ENCODE results near the gene CD48.
"Not testable (repeated sequence)": the region's sequence is repeated elsewhere in the genome, so short reads cannot be mapped to it uniquely, and the experiment has no call there.

DNA sequence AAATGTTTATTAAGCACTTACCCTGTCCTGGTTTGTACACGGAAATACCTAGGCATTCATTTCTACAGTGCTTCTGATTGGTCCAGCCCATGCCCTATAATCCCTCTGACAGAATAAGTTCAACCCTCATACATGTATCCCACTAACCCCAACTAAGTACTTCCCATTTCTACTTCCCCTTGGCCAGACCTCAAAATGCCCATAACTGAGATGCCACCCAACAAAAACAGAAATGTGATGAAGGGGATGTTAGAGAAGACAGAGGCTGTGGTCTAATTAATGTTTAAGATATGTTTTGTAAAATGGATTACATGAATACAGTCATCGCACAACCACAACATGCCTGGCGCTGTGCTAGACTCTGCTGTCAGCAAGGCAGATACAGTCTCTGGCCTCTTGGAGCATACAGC, 6.4 kb downstream of the CD48 start:
- TF ChIP-seq, protein P1, sequence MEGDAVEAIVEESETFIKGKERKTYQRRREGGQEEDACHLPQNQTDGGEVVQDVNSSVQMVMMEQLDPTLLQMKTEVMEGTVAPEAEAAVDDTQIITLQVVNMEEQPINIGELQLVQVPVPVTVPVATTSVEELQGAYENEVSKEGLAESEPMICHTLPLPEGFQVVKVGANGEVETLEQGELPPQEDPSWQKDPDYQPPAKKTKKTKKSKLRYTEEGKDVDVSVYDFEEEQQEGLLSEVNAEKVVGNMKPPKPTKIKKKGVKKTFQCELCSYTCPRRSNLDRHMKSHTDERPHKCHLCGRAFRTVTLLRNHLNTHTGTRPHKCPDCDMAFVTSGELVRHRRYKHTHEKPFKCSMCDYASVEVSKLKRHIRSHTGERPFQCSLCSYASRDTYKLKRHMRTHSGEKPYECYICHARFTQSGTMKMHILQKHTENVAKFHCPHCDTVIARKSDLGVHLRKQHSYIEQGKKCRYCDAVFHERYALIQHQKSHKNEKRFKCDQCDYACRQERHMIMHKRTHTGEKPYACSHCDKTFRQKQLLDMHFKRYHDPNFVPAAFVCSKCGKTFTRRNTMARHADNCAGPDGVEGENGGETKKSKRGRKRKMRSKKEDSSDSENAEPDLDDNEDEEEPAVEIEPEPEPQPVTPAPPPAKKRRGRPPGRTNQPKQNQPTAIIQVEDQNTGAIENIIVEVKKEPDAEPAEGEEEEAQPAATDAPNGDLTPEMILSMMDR (IDR thresholded peaks at IDR 0.05; ENCODE audit: insufficient read depth, low read length, poor library complexity, severe bottlenecking) = not testable (repeated sequence)
- not testable (repeated sequence) for TF ChIP-seq EZH2phosphoT487 (conservative IDR thresholded peaks at IDR 0.05; ENCODE audit: low read length)
